ENCODE results near the gene GFRAL. TPM values are rescaled to one million over a fixed set of nuclear protein-coding genes. Genes with fewer than 3 reads are reported as not detected.
A peak's percentile ranks its signal among the peaks of the same experiment; 100 is the strongest.

Gene GFRAL
- total RNA-seq, 1 donor from 2014 or later, result not detected

DNA sequence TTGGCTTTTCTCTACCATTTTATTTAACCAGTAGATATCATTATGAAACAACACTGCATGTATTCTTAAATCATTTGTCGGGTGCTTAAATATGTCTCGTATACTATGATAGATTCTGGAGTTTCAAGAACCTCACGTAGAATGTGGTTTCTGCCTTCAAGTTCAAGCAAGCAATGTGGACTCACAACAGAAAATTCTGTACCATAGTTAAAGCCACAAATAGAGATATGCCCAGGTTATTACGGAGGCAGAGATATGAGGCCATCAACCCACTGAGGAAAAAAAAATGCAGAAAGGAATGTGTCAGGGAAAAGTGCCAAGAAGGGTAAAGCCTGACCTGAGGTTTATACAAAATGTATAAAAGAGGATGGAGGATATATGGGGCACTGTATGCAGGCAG is 109.9 kb downstream of the GFRAL start:
- Histone ChIP-seq H3K4me3 (ENCODE audit: low read depth, low read length) (no peak overlapping the region), H3K27me3 (ENCODE audit: control insufficient read depth, insufficient read depth, low read length) (no peaks in the 10 kb centered on the region), H3K36me3 (ENCODE audit: control insufficient read depth, insufficient read depth, low read length) (no peaks in the 10 kb centered on the region)
- TF ChIP-seq, protein P1, sequence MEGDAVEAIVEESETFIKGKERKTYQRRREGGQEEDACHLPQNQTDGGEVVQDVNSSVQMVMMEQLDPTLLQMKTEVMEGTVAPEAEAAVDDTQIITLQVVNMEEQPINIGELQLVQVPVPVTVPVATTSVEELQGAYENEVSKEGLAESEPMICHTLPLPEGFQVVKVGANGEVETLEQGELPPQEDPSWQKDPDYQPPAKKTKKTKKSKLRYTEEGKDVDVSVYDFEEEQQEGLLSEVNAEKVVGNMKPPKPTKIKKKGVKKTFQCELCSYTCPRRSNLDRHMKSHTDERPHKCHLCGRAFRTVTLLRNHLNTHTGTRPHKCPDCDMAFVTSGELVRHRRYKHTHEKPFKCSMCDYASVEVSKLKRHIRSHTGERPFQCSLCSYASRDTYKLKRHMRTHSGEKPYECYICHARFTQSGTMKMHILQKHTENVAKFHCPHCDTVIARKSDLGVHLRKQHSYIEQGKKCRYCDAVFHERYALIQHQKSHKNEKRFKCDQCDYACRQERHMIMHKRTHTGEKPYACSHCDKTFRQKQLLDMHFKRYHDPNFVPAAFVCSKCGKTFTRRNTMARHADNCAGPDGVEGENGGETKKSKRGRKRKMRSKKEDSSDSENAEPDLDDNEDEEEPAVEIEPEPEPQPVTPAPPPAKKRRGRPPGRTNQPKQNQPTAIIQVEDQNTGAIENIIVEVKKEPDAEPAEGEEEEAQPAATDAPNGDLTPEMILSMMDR (IDR thresholded peaks at IDR 0.05; ENCODE audit: insufficient read depth, low read length, poor library complexity, severe bottlenecking), result no peak
- no peak for DNase-seq (ENCODE audit: low read depth)

DNA sequence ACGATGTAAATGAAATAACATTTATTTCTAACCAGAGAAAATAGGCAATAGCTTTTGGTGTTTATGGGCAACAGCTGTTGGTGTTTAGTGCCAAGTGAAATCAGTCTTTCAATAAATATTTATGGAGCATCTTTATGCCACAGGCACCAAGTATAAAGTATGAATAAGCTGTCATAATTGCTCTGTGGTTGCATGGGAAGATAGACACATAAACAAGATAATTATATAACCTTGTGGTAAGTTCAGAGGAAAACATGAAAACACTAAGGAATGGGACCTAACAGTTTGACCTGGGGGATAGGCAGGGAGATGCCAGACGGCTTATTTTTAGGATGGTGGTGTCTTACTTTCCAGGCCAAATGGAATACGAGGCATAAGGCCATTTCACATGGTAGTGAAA is 110.9 kb downstream of the GFRAL start:
- no peaks in the 10 kb centered on the region for H3K27me3 ChIP-seq (ENCODE audit: control insufficient read depth, insufficient read depth, low read length)
- TF ChIP-seq, protein P1 (IDR thresholded peaks at IDR 0.05; ENCODE audit: insufficient read depth, low read length, poor library complexity, severe bottlenecking), result no peak
- DNase-seq (ENCODE audit: low read depth), result no peak
- H3K36me3 ChIP-seq (ENCODE audit: control insufficient read depth, insufficient read depth, low read length), result no peaks in the 10 kb centered on the region
- H3K4me3 ChIP-seq (ENCODE audit: low read depth, low read length), result no peak overlapping the region

DNA sequence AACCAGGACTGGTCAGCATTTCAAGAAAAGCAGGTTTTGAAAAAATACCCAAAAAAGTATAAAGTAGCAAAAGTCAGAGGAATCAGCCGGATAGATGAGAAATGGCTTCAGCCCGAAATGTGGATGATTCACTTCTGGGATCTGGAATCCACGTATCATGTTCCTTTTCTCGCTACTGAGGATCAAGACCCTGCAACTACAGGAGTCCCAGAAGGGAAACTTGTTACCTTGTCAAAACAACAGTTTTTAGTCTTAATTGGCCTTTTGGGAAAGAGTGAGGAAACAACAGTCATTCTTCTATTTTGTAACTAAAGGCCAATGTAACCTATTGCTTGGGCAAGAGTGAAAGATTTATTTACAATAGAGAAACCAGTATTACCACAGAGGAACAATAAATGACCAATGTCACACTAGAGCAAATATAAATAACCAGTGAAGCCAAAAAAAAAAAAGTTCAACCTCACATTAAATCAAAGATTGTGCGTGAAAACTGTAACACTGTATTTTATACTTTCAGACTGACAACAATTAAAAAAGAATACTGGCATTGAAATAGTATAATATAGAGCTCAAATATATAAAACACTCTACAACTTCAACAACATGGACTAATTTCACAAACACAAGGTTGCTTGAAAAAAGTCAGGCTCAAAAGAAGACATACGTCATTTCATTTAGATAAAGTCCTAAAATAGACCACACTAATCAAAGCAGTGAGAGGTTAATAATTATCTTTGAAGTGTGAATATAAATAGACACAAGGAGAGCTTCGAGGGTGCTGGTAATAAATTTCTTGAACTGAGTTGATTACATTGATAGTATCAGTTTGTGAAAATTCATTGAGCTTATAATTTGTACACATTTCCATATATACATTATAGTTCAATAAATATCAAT is 116.2 kb downstream of the GFRAL start:
- no peaks in the 10 kb centered on the region for H3K27me3 ChIP-seq (ENCODE audit: control insufficient read depth, insufficient read depth, low read length)
- no peak overlapping the region for H3K4me3 ChIP-seq (ENCODE audit: low read depth, low read length)
- no peak for DNase-seq (ENCODE audit: low read depth)
- no peaks in the 10 kb centered on the region for H3K36me3 ChIP-seq (ENCODE audit: control insufficient read depth, insufficient read depth, low read length)
- TF ChIP-seq, protein P1 (IDR thresholded peaks at IDR 0.05; ENCODE audit: insufficient read depth, low read length, poor library complexity, severe bottlenecking), result no peak

DNA sequence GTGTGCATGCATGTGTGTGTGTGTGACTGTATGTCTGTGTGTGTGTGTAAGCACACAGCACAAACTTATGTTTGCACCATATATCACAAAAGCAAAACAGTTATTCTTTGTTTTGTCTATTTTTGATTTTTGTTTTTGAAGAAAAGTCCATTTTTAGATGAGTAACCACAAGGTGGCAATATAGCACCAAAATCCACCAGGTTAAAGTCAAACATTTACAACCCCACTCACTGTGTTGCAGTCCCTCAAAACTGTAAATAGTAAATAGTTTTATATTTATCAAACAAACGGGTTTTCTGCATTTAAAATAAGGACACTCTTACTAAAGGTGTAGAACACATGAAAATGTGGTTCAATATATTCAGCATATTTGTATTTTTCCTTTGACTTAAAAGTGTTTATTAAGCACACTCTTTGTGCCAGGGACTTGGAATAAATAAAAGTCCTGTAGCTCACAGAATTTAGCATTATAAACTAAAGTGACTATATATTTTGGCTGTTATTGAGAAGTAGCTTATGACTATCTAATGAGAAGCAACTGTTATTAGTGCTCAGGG is 118.5 kb downstream of the GFRAL start:
- TF ChIP-seq, protein P1 (IDR thresholded peaks at IDR 0.05; ENCODE audit: insufficient read depth, low read length, poor library complexity, severe bottlenecking), result peak; percentile 47
- no peaks in the 10 kb centered on the region for H3K27me3 ChIP-seq (ENCODE audit: control insufficient read depth, insufficient read depth, low read length)
- peak; percentile 1 for DNase-seq (ENCODE audit: low read depth)
- no peak overlapping the region for H3K4me3 ChIP-seq (ENCODE audit: low read depth, low read length)
- no peaks in the 10 kb centered on the region for H3K36me3 ChIP-seq (ENCODE audit: control insufficient read depth, insufficient read depth, low read length)

DNA sequence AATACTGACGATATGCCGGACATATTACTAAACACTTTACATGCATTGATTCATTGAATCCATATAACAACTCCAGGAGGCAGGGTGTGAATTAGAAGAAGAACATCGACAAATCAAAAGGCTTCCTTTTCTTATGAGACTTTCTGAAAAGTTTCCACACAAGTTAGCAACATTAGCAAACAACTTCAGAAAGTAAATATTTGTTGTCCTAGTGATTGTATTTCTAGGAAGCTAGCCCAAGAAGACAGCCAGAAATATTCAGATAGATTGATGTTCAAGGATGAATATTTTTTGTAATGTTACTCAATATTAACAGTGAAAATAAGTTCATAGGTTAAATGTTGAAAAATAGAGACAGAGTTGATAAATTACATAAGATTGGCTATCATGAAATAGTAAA is 120.6 kb downstream of the GFRAL start:
- TF ChIP-seq, protein P1 (IDR thresholded peaks at IDR 0.05; ENCODE audit: insufficient read depth, low read length, poor library complexity, severe bottlenecking), result no peak
- Histone ChIP-seq H3K36me3 (ENCODE audit: control insufficient read depth, insufficient read depth, low read length) (no peaks in the 10 kb centered on the region), H3K4me3 (ENCODE audit: low read depth, low read length) (no peak overlapping the region), H3K27me3 (ENCODE audit: control insufficient read depth, insufficient read depth, low read length) (no peaks in the 10 kb centered on the region)
- no peak for DNase-seq (ENCODE audit: low read depth)
